NCI-H345 treated with DMSO at 0.1 percent for 48 hours (cell line): Measurements from ENCODE around the gene GATAD1.
"Not testable (repeated sequence)": the region's sequence is repeated elsewhere in the genome, so short reads cannot be mapped to it uniquely, and the experiment has no call there.

ENCODE experiments used
- DNase-seq: peaks from one replicate; lab custom pipeline; 2025; ENCODE audit not compliant: unreplicated experiment; lab: John Stamatoyannopoulos, UW

GATAD1 gene, protein sequence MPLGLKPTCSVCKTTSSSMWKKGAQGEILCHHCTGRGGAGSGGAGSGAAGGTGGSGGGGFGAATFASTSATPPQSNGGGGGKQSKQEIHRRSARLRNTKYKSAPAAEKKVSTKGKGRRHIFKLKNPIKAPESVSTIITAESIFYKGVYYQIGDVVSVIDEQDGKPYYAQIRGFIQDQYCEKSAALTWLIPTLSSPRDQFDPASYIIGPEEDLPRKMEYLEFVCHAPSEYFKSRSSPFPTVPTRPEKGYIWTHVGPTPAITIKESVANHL

DNA sequence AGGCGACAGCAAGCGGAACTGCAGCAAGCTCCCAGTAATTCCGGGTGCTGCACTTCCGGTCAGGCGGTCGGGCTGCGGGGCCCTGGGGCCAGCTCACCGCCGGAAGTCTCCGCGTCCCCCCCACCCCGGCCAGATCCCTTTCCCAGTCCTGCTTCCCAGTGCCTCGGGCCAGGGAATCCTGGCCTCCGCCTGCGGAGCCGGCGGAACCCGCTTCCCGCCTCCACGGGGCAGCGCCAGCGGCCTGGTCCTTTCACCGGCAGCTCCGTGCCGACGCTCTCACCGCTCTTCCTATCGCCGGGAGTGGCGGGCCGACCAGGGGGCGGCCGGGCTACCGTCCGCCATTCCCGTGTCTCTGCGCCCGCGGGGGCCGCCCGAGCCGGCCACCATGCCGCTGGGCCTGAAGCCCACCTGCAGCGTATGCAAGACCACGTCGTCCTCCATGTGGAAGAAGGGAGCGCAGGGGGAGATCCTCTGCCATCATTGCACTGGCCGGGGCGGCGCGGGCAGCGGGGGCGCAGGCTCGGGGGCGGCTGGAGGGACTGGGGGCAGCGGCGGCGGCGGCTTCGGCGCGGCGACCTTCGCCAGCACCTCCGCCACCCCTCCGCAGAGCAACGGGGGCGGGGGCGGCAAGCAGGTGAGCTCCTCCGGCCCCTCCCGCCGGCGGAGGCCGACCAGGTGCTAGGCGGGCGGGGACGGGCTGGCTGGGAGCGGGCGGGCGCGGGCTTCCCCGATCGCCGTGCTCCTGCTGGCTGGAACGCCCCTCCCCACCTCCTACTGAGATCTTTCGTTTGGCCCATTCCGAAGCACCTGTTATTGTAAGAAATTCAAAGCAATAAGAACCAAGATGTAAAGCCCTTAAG is at the start of gene GATAD1:
TSS of gene GATAD1 (plus strand) at position 138 of the 860 bp plus-strand sequence. CDS start at position 386, 248 bp downstream.
- peak; percentile 91 for DNase-seq

DNA sequence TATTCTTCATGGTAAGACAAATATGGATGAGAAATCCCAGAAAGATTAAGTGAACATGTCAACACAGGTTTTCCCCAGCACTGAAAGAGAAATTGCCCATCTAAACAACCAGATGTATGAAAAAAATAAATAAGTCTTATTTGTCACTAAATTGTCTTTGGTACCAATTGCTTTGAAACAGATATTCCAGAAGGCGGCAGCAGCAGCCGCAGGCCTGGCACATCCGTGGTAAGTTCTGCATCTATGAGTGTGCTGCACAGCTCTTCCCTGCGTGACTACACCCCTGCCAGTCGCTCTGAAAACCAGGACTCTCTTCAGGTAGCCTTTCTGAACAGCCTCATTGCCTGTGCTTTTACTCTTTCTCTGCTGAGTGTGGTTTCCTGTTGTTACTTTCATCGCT is 49.7 kb upstream of the GATAD1 start:
- no peak for DNase-seq

DNA sequence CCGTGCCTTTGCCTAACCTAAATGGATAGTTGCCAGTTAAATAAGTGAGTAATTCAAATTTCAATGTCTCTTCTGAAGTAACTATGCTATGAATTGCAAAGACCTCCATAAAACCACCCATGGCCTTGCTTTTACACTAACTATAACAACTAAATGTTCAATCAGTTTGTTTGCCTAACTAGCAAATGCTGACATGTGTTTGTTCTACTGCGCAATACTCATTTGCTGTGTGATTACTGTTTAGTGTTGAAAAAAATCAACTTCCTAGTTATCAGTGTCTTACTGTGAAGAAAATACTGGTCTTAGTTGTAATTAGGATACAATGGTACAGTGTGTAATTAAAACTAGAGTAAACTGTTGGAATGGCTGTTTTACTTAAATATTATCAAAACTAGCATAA is 47.3 kb upstream of the GATAD1 start:
- DNase-seq: no peak

DNA sequence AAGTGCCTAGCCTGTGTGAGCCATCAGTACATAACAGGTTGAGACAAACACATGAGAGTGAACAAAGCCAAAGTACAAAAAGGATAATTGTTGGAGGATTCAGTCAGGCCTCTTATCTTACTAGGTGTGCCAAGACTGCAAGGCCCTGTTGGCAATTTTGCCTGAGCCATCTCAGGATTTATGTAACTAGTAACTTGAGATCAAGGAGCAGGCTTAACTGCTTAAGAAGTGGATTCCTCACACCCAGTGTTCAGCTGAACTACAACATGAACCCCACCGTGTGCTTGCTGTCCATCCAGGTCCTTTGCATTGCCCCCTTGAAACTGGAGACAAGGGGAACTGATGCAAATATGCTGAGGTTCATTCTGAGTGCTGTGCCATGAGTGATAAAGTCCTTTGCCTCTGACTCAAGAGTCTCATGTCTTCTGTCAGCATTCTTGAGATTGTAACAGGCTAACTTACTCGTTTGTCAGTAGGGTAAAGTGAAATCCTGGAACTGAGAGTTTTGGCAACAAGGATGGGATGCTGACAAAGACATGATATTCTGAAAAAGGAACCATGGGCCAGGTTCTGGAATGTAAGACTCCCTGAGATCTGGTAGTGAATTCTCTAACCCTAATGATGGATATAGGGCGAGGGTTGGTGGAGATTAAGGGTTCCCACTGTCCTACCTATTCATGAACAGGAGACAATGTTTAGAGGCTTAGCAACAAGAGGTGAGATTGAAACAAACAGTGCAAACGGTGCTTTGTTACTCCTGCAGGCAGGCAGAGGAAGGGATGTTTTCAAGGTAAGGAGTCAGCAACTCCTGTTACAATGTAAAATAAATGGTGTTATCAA is 44.1 kb upstream of the GATAD1 start:
- no peak for DNase-seq

DNA sequence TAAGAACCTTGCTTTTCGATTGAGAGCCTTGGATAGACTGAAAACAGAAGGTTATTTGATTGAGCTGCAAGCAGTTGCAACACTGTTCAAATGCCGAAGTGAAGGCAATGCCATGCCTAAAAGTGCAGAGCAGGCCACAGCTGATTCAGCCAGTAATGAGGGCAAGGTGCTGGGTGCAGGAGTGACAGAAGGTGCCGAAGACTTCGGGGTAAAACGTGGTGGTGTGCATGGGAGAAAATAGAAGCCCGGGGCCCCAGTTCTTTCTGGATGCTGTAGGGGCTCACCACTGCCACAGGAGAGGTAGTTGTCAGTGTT is 43.6 kb upstream of the GATAD1 start:
- DNase-seq: no peak

DNA sequence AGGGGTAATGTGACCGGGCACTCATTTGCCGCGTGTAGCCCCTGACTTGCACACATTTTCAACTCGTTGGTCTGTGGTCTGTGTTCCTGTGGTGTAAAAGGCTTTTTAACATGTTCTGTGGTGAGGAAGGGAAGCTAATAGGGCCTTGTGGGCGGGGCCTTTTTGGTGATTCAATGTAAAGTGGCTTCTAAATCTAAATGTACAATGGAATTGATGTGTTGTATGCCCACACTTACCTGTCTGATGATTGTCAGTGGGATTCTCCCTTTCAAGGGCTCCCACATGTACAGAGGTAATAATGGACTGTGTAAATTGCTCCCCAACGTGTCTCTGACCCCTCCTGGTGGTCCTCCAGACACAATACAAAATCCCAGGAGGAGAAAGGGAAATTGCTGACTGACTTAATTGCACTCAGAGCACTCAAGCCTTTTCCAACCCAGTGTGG is 43.1 kb upstream of the GATAD1 start:
- DNase-seq: no peak

DNA sequence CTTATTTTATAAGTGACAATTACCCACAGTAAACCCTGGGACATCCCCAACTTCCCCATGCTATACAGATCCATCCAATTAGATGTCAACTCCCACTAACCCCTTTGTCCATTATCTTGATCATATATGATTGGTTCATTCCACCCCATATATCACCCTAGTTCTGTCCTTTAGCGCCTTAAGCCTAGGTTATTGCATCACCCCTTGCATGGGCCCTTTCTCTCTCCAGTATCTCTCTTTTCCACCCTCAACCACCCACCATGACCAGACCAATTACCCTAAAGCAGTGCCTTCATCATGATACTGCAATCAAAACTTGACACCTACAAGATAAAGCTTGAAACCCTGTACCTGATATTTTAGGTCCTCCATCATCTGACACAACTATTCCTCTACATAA is 37.9 kb upstream of the GATAD1 start:
- no peak for DNase-seq

DNA sequence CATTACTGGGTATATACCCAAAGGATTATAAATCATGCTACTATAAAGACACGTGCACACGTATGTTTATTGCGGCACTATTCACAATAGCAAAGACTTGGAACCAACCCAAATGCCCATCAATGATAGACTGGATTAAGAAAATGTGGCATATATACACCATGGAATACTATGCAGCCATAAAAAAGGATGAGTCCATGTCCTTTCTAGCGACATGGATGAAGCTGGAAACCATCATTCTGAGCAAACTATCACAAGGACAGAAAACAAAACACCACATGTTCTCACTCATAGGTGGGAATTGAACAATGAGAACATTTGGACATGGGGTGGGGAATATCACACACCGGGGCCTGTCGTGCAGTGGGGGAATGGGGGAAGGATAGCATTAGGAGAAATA is 37.1 kb upstream of the GATAD1 start:
- DNase-seq: not testable (repeated sequence)

DNA sequence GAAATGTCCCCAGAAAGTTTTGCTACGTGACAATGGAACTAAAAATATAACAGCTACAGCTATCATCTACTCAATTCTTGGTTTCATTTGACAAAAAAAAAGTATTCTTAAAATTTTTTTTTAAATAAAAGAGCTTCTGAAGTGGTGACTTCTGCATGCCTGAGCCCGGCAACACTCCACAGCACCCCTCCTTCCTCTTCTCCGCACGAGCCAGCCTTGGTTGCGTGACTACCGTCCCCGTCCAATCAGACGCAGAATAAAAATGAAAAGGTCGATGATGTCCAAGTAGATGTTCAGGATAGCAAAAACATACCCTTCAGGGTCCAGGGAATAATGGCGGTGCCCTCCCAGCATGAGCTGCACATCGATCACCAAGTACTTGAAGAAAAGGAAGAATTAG is 34.5 kb upstream of the GATAD1 start:
- no peak for DNase-seq

DNA sequence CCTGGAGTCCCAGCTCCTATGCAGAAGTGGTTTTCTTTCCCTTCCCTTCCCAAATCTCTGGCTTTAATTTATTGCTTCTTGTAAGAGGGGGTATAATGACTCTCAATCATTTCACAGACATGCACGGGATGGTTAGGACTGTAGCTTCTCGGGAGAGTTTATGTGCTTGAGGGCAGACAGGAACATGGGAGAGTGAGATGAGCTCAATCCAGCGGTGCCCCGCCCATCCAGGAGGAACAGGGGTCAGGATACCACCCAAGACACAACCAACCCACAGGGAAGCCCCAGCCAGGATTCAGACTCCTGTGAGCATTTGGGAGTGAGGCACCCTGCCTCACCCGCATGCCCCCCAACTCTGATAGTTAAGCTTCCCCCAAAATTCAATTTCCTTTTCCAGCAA is 33.7 kb upstream of the GATAD1 start:
- no peak for DNase-seq

DNA sequence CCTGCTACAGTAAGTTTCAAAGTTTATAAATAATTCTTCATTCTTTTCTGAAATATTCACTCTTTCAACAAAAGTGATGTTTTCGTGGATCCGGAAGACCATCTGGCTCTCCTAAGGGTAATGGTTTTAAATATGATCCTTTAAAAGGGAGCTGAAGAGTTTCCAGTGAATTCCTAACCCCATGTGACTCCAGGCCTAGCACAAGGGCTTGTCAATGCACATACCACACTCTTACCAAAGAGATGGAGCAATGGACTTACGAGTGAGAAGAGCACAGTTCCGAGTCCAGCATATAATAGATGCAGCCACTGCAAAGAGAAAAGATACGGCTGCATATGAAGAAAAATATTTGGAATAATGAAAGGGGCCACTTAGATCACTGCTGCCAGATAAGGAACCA is 32.1 kb upstream of the GATAD1 start:
- DNase-seq: no peak

DNA sequence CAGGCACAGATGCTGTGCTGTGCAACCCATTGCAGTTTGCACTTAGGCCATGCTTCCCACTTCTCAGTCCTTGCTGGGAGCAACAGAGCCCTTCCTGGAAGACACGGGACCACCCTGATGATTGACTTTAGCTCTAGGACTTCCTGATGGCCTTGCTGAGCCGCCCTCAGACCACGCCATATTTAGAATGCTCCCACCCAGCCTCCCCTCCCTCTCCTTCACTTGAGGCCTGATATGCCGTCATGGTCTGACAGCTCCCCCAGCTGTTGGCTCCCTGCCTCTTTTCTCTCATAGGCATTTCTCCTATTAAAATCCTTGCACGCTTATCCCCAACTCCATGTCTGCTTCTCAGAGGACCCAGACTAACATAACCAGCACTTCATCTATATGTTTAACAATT is 29.4 kb upstream of the GATAD1 start:
- DNase-seq: no peak

DNA sequence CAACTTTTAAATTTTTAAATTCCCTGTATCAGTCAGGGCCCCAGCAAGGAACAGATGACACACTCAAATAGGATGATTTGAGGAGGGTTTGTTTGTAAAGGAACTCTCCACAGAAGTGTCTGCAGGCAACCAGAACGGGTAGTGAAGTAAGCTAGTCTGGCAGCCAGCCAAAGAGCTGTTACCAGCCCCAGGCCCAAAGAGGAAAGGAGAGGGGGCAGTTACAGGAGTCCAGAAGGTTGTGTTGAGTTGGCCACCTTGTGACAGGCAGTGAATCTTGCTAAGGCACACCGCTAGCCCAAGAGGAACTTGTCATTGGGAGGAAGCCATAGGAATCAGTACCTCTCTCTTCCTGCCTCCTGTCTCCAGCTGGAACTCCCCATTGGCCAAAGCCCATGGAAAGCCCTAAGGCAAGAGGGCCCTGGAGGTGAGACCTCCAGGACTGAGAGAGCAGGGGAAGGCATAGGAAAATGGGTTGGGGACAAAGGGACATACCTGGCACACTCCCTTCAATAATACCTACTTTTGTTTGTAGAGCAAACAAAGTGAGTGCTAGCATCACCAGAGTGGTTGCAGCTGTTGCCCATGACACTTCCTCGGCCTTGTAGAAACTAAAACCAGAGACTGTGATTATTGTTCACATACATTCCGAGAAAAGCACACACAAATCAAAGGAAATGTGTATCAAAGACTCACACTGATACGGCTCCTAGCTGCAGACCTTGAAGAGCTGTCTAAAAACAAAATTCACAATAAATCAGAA is 25.4 kb upstream of the GATAD1 start:
- peak; percentile 77 for DNase-seq

DNA sequence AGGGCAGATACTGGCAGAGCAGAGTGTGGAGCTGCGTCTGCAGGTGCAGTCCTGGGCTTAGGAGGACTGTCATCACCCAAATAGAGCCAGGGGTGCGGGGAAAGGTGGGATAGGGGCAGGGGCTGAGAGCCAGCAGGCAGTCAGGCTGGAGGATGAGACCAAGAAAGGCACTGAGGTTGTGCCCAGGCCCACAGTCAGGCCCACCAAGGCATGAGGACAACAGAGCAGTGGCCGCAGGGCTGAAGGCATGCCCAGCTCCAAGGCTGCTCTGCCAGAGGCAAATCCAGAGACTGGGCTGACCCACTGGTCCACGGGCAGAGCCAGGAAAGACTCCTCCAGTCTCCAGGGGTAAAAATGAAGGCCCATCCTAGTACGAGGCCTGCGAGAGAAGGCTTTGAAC is 24.4 kb upstream of the GATAD1 start:
- DNase-seq: no peak

DNA sequence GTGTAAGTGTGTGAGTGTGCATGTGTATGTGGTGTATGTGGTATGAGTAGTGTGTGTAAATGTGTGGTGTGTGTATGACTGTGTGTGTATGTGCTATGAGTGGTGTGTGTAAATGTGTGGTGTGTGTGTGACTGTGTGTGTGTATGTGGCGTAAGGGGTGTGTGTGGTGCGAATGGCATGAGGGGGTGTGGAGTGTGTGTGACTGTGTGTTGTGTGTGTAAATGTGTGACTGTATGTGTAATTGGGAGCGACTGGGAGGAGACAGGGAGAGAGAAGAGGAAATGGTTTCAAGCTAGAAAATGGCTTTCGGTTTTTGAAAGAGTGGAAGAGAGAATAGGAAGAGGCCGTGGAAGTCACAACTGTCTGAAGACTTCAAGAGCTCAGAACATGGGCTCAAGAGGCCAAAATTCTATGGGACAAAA is 23.6 kb upstream of the GATAD1 start:
- no peak for DNase-seq

DNA sequence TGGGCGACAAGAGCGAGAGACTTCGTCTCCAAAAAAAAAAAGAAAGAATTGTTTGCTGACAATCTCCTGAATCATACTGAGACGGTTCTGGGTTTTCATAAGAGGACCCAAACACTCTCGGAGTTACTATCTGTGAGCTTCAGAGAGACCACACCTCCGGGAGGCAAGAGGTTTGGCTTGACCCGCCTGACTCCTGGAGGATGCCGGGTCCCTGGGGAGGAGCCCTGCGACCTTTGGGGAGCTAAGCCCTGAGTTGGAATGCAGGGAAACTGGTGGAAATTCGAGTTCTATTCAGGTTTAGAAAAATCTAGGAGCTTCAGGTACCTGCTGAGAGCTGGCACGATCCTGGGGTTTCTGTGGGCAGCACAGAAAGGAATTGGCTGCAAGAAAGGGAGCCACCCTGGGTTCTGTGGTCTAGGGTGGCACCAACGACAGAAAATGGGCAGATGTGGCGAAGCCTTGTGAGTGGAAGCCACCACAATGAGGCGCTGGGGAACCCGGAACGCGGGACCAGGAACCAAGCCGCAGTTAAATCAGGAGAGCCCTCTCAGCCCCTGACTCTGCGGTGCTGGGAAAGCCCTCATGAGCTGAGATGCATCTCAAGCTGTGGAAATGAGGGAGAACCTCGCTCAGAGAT is 21.9 kb upstream of the GATAD1 start:
- no peak for DNase-seq

DNA sequence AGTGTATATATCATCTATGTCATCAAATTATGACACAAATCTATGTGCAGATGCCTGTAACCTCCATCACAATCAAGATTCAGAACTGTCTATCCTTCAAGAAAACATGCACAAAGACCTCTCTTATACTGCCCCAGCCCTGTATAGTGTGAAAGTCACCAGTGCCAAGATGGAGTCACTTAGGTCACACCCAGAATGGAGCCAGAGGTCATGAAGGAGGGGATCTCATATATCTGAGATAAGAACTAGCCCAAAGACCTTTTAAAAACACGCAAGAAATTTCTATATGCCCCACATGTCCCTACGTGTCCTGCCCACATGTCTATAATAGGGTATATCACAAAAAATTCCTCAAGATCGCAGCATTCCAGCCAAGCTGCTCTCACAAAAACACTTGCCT is 20.1 kb upstream of the GATAD1 start:
- no peak for DNase-seq

DNA sequence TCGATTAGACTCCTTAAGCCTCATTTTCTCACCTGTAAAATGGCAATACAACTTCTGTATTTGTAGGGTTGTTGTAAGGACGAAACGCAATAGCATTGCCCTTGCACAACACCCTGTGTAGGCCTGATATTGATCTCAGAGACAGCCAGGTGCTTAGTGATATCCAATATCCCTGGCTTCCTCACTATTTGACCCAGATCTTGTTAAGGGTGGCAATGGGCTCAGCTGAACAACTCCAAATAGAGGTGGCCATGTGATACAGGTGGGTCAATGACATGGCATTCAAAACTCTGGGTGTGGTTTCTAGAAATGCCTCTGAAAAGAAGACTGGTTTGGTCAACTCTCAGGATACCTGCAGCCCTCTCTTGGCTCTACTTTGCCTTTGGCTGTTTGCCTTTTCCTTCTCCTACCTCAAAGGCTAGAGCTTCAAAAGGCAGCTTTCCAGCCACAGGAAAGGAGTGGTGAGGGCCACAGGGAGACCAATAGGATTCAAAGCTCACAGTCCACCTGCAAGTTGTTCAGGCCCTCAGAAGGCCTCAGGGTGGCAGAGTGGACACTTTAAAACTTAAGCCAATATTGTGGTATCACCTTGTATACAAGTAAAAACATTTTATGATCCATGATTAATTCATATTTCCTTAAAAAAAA is 14.9 kb upstream of the GATAD1 start:
- DNase-seq: no peak

DNA sequence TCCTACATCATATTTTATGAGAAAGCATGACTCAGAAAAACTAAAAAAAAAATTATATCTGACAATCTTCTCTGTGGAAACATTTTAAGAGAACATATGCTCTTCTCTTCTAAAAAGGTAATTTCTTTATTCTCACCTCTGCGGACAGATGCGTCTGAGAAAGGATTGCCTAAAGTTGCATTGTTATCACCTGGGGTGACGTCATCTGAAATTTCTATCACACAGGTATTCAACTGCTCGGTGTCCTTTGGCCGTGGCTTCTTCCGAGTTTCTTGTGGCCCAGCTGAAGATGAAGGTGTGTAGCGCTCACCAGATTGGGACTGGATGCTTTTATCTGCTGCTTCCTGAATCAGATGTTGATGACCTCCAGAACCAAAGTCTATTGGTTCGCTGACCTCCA is 14.3 kb upstream of the GATAD1 start:
- no peak for DNase-seq

DNA sequence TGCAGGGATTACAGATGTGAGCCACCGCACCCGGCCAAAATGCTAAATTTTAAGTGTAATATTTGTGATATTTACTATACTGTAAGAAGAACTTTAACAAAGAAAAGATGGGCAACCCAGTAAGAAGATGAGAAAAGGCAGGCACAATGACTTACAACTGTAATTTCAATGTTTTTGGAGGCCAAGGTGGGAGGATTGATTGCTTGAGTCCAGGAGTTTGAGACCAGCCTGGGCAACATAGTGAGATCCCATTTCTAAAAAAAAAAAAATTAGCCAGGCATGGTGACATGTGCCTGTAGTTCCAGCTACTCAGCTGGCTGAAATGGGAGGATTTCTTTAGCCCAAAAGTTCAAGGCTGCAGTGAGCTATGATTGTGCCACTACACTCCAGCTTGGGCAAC is 11.7 kb upstream of the GATAD1 start:
- DNase-seq: no peak
